GM18951 (cell line): ENCODE measurements around the gene TSEN2.
"Not testable (repeated sequence)": the region's sequence is repeated elsewhere in the genome, so short reads cannot be mapped to it uniquely, and the experiment has no call there.

Experiments
- POLR2A ChIP-seq: IDR thresholded peaks from 4 replicates; pipeline ENCODE4 v1.6.1; 2011; ENCODE audit warnings: mild to moderate bottlenecking; ENCODE audit not compliant: insufficient read length, insufficient read depth; ENCODE audit errors: extremely low read depth
- in situ Hi-C: fragments of 300-500 bp; cut with MboI; formaldehyde crosslinking; loops from one replicate; pipeline ENCODE4 v1.12.0; 2022; ENCODE audit warnings: low sequenced_read_pairs, mixed read lengths, inconsistent platforms; ENCODE audit not compliant: unreplicated experiment

Gene TSEN2

GRCh38 chr3:12471241-12471640 lies 13.0 kb upstream of the TSEN2 start:
- no peak for TF ChIP-seq POLR2A
- in situ Hi-C loops: no loop called here

DNA sequence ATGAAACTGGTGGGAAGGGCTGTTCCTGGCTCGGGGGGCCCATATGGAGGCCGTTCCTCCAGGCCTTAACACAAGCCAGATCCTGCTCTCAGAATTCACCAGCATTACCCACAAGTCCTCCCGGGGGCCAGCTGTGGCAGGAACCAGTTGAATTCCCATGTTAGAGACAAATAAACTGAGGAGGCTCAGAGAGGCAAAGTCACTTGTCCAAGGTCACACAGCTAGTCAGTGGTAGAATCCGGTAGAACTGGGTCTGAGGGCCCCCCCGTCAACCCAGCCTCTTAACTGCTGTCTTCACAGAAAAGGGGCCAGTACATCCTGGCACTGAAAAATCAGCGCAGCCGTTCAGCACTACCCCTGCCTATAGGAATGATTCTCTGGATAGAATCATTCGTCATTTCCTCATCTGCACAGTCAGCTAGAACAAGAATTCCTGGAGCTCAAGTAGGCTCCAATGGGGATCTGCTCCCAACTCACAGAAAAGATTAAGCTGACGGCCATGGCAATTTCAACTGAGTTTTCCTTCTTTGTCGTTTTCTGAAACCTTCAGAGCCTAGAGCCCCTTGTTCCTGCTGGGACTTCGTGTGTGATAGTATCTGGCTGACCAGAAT lies 12.2 kb upstream of the TSEN2 start:
- in situ Hi-C loops: no loop called here
- TF ChIP-seq POLR2A: no peak

DNA sequence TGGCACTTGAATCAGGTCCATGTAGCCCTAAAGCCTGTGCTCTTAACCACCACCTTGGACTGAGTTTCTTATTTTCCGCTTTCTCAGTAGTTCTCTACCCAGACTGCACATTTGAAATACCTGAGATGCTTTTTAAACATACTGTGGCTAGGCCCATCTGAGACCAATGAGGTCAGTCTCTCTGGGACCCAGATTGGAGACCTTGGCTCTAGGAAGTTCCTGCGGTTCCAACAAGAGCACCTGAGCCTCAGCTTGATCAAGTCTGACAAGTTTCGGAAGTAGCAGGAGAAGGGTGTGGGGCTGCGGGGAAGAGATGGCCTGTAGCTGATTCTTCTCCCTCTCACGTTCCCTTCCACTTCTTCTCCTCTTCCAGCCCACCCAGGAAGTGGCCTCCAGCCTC lies 11.5 kb upstream of the TSEN2 start:
- in situ Hi-C loops: no loop called here

GRCh38 chr3:12473511-12473910 lies 10.8 kb upstream of the TSEN2 start:
- in situ Hi-C loops: no loop called here
- no peak for TF ChIP-seq POLR2A

More for the DNA sequence above, 11.5 kb upstream of the TSEN2 start:
- TF ChIP-seq POLR2A: no peak

DNA sequence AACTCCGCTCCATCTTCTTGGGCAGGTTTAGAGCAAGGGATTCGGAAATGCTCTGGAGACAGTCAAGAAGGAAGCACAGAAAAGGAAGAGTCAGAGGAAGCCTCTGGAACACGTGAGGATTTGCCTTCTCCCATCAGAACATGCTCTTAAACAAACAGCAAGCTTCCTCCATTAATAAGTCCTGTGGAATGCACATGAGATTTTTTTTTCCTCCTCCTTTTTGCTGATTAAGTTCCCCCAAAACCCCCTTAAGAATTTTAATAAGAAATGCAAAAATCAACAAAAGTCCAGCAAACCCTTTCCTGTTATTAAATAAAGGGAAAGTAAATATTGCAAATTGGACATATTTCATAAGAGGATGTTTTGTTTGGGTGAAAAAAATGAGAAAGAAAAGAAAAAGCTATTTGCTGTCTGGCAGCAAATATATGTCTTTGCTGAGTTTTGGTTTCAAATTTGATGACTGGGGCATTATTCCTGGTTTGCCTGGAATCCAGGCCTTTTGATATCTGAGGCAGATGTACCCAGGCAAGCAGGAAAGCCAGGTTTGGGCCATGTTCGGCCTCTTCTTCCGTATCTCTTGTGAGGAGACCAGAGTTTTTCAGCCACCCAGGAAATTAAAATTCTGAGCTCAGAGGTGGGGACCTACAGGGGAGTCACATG lies 7.9 kb upstream of the TSEN2 start:
- in situ Hi-C loops: no loop called here

DNA sequence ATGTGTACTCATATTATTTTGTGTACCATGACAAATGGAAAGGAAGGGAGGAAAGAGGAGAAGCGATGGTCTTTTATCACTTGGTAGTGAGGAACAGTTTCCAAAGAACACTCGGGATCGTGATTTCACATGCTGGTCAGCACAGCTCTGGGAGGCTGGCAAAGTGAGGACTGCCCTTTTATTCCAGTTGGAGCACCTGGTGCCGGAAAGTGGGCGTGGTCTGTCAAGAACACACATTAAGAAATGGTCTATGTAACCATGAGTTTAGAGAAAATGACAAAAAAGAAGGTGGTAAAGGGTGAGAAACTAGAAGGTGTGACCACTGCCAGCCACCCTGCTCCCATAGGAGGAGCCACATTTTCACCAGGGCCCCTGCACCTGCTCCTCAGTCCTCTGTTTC lies 7.0 kb upstream of the TSEN2 start:
- in situ Hi-C loops: no loop called here

More for the DNA sequence above, 7.9 kb upstream of the TSEN2 start:
- no peak for TF ChIP-seq POLR2A

DNA sequence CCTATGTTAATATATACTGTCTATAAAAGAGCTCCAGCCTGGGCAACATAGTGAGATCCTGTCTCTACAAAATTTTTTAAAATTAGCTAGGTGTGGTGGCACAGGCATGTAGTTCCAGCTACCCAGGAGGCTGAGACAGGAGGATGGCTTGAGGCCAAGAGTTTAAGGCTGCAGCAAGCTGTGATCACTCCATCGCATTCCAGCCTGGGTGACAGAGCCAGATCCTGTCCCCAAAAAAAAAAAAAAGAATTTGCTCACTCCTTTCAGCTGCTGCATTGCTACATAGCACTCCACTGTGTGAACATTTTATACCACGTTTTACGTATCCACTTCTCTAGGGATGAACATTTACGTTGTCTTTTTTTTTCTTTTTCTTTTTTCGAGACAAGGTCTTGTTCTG lies 6.0 kb upstream of the TSEN2 start:
- no peak for TF ChIP-seq POLR2A
- in situ Hi-C loops: no loop called here

More for the DNA sequence above, 7.0 kb upstream of the TSEN2 start:
- TF ChIP-seq POLR2A: no peak

GRCh38 chr3:12479198-12479597 lies 5.1 kb upstream of the TSEN2 start:
- in situ Hi-C loops: not testable (repeated sequence)

GRCh38 chr3:12479919-12480427 lies 4.3 kb upstream of the TSEN2 start:
- no peak for TF ChIP-seq POLR2A
- in situ Hi-C loops: loop anchor here (5.0 kb wide), 1 partner anchor 343 kb away; no protein-coding TSS in a partner anchor

DNA sequence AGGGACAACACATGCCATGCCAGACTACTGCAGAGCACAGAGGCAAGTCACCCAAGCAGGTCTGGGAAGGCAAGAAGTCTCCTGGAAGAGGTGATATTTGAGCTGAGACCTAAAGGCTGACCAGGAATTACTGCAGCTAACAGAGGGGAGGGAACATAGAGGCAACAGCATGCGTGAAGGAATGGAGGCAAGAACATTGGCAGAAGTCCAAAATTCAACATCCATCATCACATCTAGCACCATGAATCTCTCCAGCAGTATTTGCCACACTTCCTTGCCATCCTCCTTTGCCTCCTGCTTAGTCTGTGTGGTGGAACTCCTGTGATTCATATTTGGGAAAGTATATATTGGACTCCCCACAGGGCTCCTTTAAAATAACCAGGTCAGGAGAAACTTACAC lies 870 bp upstream of the TSEN2 start:
- TF ChIP-seq POLR2A: no peak
- in situ Hi-C loops: loop anchor here (5.0 kb wide), 1 partner anchor 346 kb away; no protein-coding TSS in a partner anchor

DNA sequence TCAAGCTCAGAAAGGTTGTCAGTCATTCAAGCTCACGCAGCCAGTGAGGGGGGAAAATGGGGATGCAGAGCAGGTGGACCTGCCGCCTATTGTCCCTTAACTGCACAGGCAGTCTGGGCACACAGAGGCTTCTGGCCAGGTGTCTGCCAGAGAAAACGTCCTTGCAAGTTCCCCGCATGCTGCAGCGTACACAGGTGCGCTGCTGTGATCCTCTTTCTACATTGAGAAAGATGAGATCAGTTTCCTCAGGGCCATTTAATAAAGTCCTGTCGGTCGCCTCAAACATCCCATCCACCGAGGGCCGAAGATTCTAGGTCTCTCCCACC lies 445 bp upstream of the TSEN2 start:
- in situ Hi-C loops: loop anchor here (5.0 kb wide), 1 partner anchor 347 kb away; no protein-coding TSS in a partner anchor
- no peak for TF ChIP-seq POLR2A

DNA sequence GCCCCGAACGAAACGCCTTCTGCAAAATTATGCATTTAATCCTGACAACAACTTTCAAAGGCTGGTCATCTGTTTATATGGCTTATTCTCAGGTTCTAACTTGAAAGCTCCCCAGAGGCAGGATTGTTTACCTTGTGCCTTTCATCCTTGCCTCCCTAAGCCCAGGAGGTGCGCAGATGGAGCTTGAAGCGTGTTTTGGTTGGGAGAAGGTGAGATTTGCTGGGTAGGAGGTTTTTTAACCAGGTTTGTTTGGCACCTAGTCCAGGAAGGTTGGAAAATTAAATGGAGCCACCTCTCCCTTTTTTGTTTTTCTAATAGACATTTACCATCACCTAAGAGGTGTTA lies 675 bp downstream of the TSEN2 start:
- no peak for TF ChIP-seq POLR2A
- in situ Hi-C loops: loop anchor here (5.0 kb wide), 1 partner anchor 348 kb away; no protein-coding TSS in a partner anchor

- in situ Hi-C loops: no loop called here
- no peak for TF ChIP-seq POLR2A
These were observed 1.7 kb downstream of the TSEN2 start for GRCh38 chr3:12486001-12486400.

GRCh38 chr3:12486916-12487315 lies 2.6 kb downstream of the TSEN2 start:
- no peak for TF ChIP-seq POLR2A
- in situ Hi-C loops: no loop called here
